Measurements from ENCODE around the gene LILRB5.
A peak's percentile ranks its signal among the peaks of the same experiment; 100 is the strongest.
"Not testable (repeated sequence)": the region's sequence is repeated elsewhere in the genome, so short reads cannot be mapped to it uniquely, and the experiment has no call there.

LILRB5 gene

DNA sequence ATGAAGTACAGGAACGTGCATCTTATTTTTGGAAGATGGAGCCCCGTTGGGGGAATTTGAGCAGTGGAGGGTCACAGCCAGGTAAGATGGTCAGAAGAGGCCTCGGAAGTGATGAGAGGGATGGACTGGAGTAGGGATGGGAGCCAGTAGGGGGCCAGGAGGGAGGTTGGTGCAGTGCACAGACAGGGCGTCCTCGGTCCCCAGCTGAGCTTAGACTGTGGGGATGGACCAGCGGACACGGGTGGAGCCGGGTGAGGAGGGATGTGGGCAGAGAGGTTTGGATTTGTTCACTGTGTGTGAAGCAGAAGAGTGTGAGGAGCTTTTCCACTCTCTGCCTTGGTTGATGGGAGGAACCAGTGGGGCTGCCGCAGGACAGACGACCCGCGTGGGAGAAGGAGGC, 45.8 kb downstream of the LILRB5 start:
- DNase-seq (ENCODE audit: low read depth) = no peak

DNA sequence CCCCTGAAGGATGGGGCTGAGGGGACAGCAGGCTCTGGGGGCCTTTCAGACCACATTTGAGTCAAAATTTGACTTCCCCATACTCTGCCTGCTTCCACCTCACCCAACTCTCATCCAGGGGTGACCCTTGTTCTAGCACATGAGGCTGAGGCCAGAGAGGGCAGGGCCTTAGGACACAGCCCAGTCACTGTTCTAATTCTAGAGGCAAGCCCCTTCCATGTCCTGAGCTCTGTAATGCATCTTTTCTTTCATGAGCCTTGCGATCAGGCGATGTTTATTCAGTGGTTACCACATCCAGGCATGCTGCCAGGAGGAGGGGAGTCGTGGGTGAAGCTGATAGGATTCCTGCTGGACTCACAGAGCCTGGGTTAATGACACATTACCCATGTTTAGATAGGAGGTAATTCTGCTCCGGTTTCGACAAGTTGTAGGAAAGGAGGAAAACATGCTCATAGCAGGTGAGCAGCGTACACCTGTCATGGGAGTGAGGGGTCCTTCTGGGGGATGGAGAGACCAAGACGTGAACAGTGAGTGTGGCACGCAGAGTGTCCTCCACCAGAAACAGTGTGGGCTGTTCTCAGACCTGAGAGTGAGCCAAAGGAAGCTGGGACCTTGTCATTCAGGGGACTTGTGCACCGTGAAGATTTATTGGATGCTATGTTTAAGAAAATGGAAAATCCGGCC, 47.1 kb downstream of the LILRB5 start:
- peak; percentile 94 for DNase-seq (ENCODE audit: low read depth)

DNA sequence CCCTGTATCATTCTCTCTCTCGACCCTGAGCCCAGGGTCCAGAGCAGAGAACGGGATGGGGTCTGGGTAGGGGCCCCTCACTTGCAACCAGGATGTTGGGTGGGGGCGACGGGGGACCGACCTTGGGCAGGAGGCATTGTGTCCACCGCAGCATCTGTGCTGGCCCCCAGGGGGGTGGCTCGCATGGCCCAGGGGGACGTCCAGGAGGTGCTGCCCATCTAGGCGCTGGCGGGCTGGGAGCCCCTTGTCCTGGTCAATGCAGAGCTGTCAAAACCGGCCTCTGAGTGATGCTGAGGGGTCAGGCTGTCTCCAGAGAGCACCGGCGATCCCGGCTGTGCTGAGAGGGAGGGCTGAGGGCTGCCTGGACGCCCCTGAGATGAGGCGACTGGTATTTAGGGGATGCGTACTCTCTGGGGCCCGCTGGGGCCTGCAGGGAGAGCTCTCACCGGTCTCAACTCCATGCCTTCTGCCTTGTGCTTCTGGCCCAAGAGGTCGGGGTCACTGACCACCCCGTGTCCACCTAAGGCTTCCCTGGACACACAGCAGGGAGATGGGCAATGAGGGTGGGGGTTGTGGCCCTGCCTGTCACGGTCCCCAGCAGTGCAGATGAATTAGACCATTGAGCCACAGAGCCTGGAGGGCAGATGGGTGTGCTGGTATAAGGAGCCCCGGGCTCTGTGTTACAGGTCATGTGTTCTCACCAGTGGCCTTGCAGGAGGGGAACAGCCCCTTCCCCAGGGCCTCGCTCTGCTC, 47.8 kb downstream of the LILRB5 start:
- DNase-seq (ENCODE audit: low read depth) = no peak

DNA sequence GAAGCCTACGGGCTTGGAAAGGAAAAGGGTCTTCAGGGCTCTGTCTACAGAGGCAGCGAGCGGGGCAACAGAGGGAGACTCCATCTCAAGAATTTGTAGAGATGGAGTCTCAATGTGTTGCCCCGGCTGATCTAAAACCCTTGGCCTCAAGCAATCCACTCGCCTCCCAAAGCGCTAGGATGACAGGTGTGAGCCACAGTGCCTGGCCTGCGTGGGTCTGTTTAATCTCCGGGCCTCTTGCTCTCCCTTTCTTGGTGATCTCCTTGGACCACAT, 48.4 kb downstream of the LILRB5 start:
- DNase-seq (ENCODE audit: low read depth) = no peak

DNA sequence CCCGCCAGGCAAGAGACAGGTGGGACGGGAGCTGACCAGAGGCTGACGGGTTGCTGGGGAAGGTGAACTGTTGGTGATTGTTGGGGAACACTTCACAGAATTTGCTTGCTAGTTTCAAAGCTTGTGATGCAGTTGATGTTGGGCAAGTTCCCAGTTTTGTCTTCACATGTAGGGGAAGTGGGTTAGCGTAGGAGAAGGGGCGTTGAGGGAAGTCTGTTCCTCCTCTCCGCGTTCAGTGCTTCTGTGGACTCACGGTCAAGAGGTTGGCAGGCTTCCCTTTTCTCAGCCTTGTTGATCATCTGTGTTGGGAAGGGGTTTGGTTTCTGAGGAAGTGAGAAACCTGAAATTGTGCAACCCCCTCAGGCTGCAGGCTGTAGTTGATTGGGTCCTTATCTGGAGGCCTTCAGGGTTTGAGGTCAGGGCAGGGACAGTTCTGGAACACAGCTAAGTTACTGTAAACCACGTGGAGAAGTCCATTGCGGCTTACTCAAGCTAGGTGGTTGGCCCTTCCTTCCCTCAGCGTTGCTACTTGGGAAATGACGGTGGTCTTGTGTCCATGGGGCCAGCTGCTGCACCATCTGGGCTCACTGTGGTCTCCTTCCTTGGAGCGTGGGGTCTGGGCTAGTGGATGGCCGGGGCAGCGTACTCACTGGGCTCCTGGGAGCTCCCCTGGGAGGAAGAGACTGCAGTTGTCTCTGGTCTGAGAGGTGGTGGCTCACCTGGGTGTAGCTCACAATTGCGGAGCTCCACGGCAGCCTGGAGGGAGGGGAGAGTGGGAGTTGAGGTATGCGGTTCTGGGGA, 48.9 kb downstream of the LILRB5 start:
- no peak for DNase-seq (ENCODE audit: low read depth)

DNA sequence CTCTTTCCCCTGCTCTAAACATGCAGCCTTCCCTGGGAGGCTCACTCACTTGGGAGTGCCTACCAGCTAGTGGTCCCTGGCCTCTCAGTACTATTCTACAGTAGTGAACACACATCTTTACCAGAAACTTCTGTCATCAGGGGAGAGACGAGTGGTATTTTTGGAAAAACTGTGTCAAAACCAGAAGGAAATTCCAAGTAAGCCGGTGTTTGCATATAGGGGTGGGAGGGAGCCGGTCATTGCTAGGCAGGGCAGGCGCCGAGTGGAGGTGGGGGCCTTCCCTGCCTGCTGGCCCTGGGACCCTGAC, 49.4 kb downstream of the LILRB5 start:
- DNase-seq (ENCODE audit: low read depth) = no peak

DNA sequence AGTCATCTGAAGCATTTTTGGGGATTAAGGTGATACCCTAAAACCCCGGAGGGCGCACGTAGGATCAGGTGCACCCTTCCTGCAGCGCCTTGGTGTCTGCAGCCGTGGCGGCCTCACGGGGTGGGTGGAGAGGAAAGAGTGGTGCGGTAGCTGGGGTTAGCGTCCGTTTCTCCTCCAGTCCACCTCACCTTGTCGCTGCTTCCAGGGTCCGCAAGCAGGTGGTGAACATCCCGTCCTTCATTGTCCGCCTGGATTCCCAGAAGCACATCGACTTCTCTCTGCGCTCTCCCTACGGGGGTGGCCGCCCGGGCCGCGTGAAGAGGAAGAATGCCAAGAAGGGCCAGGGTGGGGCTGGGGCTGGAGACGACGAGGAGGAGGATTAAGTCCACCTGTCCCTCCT, 49.9 kb downstream of the LILRB5 start:
- not testable (repeated sequence) for DNase-seq (ENCODE audit: low read depth)

DNA sequence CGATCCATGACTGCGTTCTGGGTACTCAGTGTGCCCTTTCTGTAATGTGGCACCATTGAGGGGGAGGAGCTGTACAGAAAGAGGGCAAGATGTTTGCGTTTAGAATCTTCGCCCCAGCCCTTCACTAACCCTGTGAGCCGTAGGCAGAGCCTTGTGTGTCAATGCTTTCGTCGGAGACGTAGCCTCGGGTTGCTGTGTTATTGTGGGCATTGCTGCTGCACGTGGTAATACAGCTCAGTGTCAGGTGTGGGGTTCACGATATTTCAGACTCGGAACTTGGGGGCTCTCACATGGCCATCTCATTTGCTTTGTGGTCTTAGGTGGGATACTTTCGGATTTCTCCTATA, 50.3 kb downstream of the LILRB5 start:
- no peak for DNase-seq (ENCODE audit: low read depth)

DNA sequence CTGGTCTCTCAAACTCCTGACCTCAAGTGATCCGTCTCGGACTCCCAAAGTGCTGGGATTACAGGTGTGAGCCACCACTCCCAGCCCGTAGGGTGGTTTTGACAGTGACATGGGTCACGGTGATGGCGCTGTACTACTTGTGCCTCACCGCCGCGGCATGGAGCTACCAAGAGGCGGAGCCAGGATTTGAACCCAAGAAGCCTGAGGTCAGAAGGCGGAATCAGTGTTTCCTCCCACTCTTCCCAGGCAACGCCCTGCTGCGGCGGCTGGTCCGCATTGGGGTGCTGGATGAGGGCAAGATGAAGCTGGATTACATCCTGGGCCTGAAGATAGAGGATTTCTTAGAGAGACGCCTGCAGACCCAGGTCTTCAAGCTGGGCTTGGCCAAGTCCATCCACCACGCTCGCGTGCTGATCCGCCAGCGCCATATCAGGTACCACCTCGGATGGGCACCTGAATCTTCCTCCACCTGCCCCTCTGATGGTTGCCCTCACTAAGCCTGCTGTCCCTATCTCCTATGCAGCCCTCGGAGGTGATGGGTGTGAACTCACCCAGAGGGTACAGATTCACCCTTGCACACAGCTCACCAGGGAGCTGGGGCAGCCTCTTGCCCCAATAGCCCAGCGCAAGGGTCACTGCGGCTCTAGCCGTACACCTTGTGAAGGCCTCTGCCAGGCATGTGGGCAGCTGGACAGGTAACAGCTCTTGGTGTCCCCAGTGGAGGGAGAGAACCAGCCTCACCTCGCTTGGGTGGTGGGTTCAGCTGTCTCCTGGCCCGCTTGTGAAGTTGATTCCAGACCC, 50.8 kb downstream of the LILRB5 start:
- no peak for DNase-seq (ENCODE audit: low read depth)

DNA sequence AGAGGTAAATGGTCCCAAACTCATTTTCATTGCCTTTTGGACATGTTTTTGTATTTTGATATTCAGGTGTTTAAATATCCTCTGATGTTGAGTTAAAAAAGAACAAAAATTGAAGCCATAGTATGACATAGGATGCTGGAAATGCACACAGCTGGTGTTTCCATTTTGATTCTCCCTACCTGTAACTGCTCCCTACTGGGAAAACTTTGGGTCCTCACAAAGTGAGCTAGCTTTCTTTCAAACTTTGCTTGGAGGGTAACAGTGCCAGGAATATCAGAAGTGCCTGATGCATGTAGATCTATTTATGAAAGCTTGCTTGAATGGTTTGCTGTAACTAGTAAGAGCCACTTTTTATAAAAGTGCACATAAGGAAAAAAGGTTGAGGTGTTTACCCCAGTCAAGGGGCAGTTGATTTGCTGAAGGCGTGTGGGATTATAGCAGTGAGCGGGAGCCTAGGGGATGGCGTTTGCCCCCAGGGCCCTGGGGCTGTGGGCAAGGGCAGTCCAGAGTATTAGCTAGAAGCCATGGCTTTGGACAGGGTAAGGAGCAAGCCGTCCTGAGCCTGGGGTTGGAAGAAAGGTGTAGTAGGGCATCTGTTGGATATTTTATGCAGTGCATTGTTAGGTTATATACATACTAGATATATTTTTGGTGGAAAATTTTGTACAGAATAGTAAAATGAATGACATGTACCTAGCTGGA, 52.2 kb downstream of the LILRB5 start:
- no peak for DNase-seq (ENCODE audit: low read depth)

DNA sequence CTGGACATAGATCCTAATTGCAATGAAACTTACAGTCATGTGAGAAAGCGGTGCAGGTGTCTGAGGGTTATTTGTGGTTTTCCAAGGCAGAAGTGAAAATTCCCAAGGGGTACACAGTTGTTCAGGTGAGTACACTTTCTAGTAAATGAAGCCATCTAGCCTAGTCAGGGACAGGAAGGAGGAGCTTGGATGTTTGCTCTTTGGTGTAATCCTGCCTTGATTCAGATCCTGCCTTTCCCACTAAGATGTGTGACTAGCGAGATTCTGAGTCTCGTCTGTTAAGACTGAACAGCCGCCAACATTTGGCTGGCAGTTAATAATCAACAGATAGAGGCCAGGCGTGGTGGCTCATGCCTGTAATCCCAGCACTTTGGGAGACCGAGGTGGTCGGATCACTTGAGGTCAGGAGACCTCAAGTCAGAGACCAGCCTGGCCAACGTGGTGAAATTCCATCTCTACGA, 53.9 kb downstream of the LILRB5 start:
- DNase-seq (ENCODE audit: low read depth) = no peak

DNA sequence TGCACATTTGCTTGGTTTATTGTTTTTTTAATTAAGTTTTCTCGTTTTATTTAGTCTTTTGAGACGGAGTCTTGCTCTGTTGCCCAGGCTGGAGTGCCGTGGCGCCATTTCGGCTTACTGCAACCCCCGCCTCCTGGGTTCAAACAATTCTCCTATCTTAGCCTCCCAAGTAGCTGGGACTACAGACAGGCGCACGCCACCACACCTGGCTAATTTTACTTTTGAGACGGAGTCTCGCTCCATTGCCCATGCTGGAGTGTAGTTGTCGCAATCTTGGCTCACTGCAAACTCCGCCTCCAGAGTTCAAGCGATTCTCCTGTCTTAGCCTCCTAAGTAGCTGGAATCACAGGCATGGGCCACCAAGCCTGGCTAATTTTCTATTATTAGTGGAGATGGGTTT, 55.1 kb downstream of the LILRB5 start:
- no peak for DNase-seq (ENCODE audit: low read depth)

DNA sequence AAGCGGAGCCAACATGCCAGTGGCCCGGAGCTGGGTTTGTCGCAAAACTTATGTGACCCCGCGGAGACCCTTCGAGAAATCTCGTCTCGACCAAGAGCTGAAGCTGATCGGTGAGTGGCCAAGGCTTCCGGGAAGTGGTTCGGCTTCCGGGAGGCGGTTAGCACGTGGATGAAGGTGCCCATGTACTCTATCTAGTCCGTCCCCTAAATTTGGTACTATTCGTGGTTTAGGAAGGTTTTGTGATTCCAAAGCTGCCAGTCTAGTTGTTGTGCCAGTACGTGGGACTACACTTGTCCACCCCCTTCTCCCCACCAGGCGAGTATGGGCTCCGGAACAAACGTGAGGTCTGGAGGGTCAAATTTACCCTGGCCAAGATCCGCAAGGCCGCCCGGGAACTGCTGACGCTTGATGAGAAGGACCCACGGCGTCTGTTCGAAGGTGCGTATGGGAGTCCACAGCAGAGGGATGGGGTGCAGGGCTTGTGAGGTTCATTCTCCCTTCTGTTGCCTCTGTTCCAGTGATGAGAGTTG, 55.8 kb downstream of the LILRB5 start:
- no peak for DNase-seq (ENCODE audit: low read depth)

All from GM04504 (cell line).